Rectal smooth muscle tissue (tissue), 1 donor: Measurements from ENCODE around the gene NCOA3.
"Not testable (repeated sequence)": the region's sequence is repeated elsewhere in the genome, so short reads cannot be mapped to it uniquely, and the experiment has no call there.

Experiments used
- H3K27ac ChIP-seq: one replicate; pipeline ENCODE4 v1.7.0; 2013; ENCODE audit warnings: low read depth, low read length, inconsistent platforms
- H3K27me3 ChIP-seq: one replicate; pipeline ENCODE4 v1.7.0; 2013; ENCODE audit warnings: low read length; ENCODE audit not compliant: control insufficient read depth, insufficient read depth
- H3K36me3 ChIP-seq: one replicate; pipeline ENCODE4 v1.7.0; 2013; ENCODE audit warnings: low read length; ENCODE audit not compliant: control insufficient read depth, insufficient read depth
- H3K4me1 ChIP-seq: one replicate; pipeline ENCODE4 v1.7.0; 2013; ENCODE audit warnings: low read length; ENCODE audit not compliant: control insufficient read depth, insufficient read depth
- H3K4me3 ChIP-seq: one replicate; pipeline ENCODE4 v1.7.0; 2013; ENCODE audit warnings: low read length
- H3K9ac ChIP-seq: one replicate; pipeline ENCODE4 v1.7.0; 2013; ENCODE audit warnings: low read length

Gene NCOA3

GRCh38 chr20:47496118-47496517 lies 5.6 kb upstream of the NCOA3 start:
- Histone ChIP-seq H3K4me1 (peaks cover 10% of the 10 kb centered on the region), H3K9ac (no peak overlapping the region), H3K27ac (no peak overlapping the region), H3K4me3 (no peak overlapping the region), H3K27me3 (no peaks in the 10 kb centered on the region), H3K36me3 (no peaks in the 10 kb centered on the region)

DNA sequence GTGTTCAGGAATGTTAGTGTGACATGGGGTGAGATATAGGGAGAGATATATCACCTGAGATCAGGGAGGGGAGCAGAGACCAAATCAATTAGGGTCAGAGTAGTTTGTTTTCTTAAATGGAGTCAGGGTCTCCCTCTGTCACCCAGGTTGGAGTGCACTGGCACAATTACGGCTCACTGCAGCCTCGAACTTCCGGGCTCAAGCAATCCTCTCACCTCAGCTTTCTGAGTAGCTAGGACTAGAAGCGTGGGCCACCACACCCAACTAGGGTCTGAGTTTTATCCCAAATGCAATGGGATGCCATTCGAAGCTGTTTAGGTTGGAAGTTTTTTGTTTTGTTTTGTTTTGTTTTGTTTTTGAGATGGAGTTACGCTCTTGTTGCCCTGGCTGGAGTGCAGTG lies 3.1 kb upstream of the NCOA3 start:
- Histone ChIP-seq H3K27me3 (no peaks in the 10 kb centered on the region), H3K27ac (no peak overlapping the region), H3K9ac (no peak overlapping the region), H3K4me1 (peaks cover 4% of the 10 kb centered on the region), H3K36me3 (no peaks in the 10 kb centered on the region), H3K4me3 (no peak overlapping the region)

DNA sequence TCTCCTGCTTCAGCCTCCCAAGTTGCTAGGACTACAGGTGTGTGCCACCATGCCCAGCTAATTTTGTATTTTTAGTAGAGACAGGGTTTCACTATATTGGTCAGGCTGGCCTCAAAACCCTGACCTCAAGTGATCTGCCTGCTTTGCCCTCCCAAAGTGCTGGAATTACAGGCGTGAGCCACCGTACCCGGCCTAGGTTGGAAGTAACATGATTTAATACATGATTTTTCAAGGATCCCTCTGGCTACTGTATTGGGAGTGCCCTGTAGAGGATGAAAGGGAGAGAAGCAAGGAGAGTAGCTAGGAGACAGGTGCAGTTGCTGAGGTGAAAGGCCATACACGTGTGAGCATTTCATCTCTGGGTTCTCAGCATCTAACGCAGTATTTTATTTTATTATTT lies 2.6 kb upstream of the NCOA3 start:
- Histone ChIP-seq H3K9ac (no peak overlapping the region), H3K4me3 (no peak overlapping the region), H3K27ac (no peak overlapping the region)

GRCh38 chr20:47500082-47500481 lies 1.6 kb upstream of the NCOA3 start:
- not testable (repeated sequence) for H3K4me3 ChIP-seq, H3K4me1 ChIP-seq, H3K36me3 ChIP-seq, H3K9ac ChIP-seq, H3K27me3 ChIP-seq, H3K27ac ChIP-seq

More for the DNA sequence above, 2.6 kb upstream of the NCOA3 start:
- peaks cover 2% of the 10 kb centered on the region for H3K4me1 ChIP-seq
- no peaks in the 10 kb centered on the region for H3K27me3 ChIP-seq
- no peaks in the 10 kb centered on the region for H3K36me3 ChIP-seq

GRCh38 chr20:47500554-47500953 lies 1.1 kb upstream of the NCOA3 start:
- Histone ChIP-seq H3K9ac (no peak overlapping the region), H3K4me3 (no peak overlapping the region), H3K27me3 (no peaks in the 10 kb centered on the region), H3K27ac (no peak overlapping the region), H3K36me3 (no peaks in the 10 kb centered on the region), H3K4me1 (peaks cover 2% of the 10 kb centered on the region)

DNA sequence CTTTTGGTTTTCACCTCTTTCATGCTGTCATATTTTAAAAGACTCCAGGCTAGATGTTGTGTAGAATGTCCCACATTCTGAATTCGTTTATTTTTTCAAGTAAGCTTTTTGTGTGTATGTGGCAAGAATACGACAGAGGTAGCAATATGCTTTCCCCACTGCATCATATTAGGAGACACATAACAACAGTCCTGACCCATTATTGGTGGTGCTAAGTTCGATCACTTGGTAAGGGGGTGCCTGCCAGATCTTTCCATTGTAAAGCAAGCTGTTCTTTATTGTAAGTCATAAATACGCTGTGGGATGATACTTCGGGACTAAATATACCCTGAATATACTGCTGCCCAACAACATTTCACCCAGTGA lies 588 bp upstream of the NCOA3 start:
- no peaks in the 10 kb centered on the region for H3K27me3 ChIP-seq
- no peaks in the 10 kb centered on the region for H3K36me3 ChIP-seq
- peak overlapping the region; percentile 87 for H3K4me3 ChIP-seq

DNA sequence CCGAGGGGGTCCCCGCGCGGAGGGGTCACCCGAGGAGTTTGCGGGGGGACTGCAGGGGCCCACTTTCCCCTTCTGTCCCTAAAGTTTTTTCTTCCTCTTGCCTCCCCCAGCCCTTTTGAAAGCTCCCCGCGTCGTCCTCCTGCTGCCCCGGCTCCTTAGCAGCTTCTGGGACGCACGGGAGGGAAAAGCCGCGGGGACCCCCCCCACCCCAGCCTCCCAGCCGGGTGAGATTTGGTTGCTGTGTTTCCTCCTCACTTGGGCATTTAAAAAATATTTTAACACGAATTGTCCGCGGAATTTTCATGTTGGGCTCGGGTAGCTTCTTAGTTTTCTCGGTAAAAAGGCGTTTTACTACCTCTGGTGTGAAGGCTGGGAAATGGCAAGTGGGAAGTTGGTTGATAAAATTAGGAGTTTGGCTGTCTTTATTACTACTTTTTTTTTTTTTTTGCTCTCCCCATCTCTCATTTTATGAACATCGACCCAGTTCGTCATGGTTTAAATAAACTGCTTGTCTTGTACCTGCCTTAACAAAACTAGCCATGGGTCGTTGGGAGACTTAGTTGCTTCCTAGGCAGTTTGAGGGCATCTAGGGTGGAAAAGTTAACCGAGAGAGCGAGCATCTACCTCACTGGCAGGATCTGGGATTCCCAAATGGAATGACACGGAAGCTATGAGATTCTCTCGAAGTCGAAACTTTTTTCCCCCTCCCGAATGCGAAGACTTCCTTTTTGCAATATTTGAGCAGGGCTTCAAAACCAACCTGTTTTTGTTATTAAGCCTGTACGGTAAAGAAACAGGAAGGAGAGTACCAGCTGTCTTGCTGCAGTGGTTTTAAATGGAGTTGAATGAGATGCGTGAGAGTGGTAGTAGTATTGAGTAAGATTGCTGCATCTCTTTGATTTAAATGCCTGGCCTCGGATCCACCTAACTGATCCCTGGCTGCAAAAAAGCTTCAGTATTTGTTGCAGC lies 868 bp downstream of the NCOA3 start:
- Histone ChIP-seq H3K4me3 (peak overlapping the region; percentile 87), H3K36me3 (no peaks in the 10 kb centered on the region), H3K9ac (peak overlapping the region; percentile 61), H3K4me1 (peaks cover 2% of the 10 kb centered on the region), H3K27ac (peak overlapping the region; percentile 86), H3K27me3 (no peaks in the 10 kb centered on the region)

More for the DNA sequence above, 588 bp upstream of the NCOA3 start:
- Histone ChIP-seq H3K9ac (peak overlapping the region; percentile 25), H3K4me1 (peaks cover 2% of the 10 kb centered on the region), H3K27ac (peak overlapping the region; percentile 86)

DNA sequence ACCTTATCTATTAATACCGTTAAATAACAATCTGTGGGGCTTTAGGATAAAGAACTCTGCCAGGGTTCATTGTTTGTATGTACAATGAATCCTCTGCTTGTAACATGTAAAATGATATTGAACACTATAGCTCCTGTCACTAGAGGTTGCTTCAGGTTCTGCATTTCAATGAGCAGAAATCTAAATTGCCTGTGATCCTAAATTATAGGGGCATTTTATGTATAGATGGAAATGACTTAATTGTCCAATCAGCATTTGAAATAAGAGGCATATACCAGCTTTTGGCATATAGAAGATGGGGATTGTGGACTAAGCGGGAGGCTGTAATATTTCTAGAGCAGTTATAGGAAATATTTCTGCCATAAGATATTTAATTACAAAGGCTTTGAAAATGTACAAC lies 2.0 kb downstream of the NCOA3 start:
- peaks cover 2% of the 10 kb centered on the region for H3K4me1 ChIP-seq
- H3K27me3 ChIP-seq, result no peaks in the 10 kb centered on the region
- no peak overlapping the region for H3K27ac ChIP-seq
- H3K9ac ChIP-seq, result no peak overlapping the region
- no peak overlapping the region for H3K4me3 ChIP-seq
- H3K36me3 ChIP-seq, result no peaks in the 10 kb centered on the region

- Histone ChIP-seq H3K4me1 (peaks cover 2% of the 10 kb centered on the region), H3K4me3 (no peak overlapping the region), H3K36me3 (no peaks in the 10 kb centered on the region), H3K9ac (no peak overlapping the region), H3K27ac (no peak overlapping the region), H3K27me3 (no peaks in the 10 kb centered on the region)
These were observed 4.6 kb downstream of the NCOA3 start for GRCh38 chr20:47506335-47506734.

DNA sequence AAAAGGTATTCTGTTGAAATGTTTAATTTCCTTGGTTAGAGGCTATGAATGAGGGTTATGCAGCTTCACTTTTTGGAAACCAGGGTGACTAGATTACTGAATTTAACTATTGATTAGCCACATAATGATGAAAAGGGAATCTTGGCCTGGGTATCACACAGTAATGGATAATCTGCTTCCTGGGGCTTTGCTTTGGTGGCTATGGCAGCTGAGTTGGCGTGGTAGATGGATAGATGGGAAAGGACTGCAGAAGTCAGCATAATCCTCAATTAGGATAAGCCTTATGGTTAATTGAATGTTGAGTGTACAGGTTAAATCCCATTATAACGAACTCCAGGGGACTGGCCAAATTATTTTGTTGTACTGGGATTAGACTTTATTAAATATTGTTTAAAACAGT lies 5.2 kb downstream of the NCOA3 start:
- no peak overlapping the region for H3K4me3 ChIP-seq
- H3K27me3 ChIP-seq, result no peaks in the 10 kb centered on the region
- H3K4me1 ChIP-seq, result peaks cover 2% of the 10 kb centered on the region
- H3K36me3 ChIP-seq, result no peaks in the 10 kb centered on the region
- H3K27ac ChIP-seq, result no peak overlapping the region
- no peak overlapping the region for H3K9ac ChIP-seq

- not testable (repeated sequence) for H3K9ac ChIP-seq, H3K36me3 ChIP-seq, H3K4me1 ChIP-seq, H3K4me3 ChIP-seq, H3K27me3 ChIP-seq, H3K27ac ChIP-seq
These were observed 5.7 kb downstream of the NCOA3 start for GRCh38 chr20:47507275-47507981.

- H3K27ac ChIP-seq, result no peak overlapping the region
- no peaks in the 10 kb centered on the region for H3K36me3 ChIP-seq
- H3K9ac ChIP-seq, result no peak overlapping the region
- H3K4me1 ChIP-seq, result peaks cover under 1% of the 10 kb centered on the region
- no peak overlapping the region for H3K4me3 ChIP-seq
- H3K27me3 ChIP-seq, result no peaks in the 10 kb centered on the region
These were observed 6.6 kb downstream of the NCOA3 start for GRCh38 chr20:47508278-47508677.
